HT1080 (cell line): ENCODE results near the gene ACAD8. TPM values are rescaled to one million over a fixed set of nuclear protein-coding genes. Genes with fewer than 3 reads are reported as not detected.

Experiments
- DNase-seq: peaks from one replicate; pipeline ENCODE4 v3.0.0-alpha.2; 2015; ENCODE audit warnings: low read depth
- total RNA-seq: library from RNA; depleted of rRNA; stranded (reverse); fragments of >200 nt; shearing (Covaris generic); gene quantifications from 2 replicates; pipeline ENCODE4 v1.2.3, GENCODE V29; 2014; rRNA removed

The ACAD8 gene
- total RNA-seq, 1 experiment from 2014 or later = 19.6 TPM

- DNase-seq = no peak
Observed at GRCh38 chr11:134289789-134290188, 36.4 kb downstream of the ACAD8 start.

DNA sequence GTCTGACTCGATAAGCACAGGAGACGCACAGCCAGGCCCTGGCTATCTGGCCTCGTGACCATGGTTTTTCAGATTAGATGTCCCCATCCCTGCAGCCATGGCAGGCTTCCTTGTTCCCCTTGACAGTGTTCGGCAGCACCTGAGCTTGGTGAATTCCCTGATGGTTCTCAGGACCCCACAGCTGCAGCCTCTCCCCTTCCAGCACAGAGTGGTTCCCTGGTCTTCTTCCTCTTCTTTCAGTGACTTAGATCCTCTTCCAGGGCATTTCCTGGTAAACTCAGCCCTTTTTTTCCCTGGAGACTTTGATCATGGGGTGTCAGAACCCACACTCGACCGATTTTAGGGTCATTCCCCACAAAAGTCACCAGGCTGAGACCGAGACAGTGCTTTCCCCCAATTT lies 37.3 kb downstream of the ACAD8 start:
- DNase-seq = no peak

DNA sequence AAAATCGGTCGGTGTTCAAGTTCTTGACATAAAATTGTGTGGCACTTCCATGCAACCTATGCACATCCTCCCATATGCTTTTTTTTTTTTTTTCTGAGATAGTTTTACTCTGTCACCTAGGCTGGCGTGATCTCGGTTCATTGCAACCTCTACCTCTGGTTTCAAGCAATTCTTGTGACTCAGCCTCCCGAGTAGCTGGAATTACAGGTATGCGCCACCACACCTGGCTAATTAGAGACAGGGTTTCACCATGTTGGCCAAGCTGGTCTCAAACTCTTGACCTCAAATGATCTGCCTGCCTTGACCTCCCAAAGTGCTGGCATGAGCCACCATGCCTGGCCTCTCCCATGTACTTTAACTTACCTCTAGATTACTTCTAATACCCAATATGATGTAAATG lies 37.8 kb downstream of the ACAD8 start:
- no peak for DNase-seq

DNA sequence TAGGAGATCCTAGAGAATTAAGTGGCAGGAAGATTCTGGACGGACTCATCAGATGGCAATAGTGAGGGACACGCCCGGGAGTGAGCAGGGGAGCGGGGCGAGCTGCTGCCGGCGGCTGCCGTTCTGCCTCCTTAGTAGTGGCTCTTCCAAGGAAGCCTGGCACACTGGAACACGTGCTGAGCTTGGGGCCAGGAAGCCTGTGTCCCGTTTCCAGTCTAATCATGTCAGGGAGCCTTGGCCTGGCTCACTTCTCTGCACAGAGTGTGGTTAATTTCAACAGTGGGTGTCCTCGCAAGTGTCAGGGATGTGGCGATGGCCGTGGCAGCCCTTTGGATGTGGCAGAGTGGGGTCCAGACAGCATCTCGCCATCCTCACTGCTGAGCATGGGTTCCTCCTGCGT lies 39.3 kb downstream of the ACAD8 start:
- DNase-seq = no peak

DNA sequence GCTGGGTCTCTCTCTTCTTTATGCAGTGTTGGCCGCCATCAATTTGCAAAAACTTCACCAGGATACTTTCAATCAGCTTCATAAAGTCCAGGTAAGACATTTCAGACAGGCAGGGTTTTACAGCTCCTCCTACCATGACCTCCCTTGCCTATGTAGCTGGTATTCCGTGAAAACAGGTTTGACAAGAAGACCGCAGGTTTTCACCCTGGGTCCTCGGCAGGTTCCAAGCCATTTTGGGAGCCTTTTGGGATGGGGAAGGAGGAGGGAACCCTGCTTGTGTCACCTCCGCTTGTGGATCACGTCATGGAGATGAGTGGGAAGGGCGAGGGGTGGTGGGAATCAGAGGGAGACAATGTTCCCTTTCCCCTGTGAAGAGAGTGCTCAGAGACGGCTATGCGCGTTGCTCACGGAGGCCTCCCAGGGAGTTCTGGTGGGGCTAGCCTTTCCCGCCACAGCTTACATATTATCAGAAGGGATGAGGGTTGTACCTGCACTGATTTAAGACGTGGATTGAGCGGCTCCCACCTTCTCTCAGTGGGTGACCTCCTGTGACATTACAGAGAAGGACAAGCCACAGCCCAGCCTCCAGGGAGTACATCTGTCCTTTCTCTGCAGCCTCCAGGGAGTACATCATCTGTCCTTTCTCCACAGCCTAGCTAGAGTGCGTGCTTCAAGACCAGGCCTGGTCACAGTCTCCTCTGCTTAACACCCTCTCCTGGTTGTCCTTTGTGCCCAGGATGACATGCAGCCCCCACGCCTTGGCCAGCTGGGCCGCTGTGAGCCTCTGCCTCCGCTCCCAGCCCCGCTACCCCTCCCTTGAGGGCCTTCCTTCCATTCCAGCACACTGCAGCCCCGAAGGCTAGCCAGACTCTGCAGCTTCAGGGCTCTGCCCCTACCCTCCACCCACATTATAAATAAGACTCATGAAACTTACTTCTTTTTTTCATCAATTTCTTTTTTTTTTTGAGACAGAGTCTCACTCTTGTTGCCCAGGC lies 40.0 kb downstream of the ACAD8 start:
- DNase-seq = no peak

DNA sequence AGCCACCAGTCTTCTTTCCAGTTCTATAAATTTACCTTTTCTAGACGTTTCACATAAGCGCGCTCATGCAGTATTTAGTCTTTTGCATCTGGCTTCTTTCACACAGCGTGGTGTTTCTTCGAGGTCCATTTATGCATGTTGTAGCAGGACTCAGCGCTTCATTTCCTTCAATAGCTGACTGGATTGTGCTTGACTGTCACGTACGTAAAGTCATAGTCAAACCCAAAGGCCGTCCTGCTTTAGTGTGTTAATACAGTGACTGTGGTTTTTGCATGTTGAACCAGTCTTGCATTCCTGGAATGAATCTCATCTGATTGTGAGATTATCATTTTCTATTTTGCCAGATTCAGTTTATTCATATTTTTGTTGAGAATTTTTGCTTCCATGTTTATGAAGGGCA lies 41.3 kb downstream of the ACAD8 start:
- no peak for DNase-seq

DNA sequence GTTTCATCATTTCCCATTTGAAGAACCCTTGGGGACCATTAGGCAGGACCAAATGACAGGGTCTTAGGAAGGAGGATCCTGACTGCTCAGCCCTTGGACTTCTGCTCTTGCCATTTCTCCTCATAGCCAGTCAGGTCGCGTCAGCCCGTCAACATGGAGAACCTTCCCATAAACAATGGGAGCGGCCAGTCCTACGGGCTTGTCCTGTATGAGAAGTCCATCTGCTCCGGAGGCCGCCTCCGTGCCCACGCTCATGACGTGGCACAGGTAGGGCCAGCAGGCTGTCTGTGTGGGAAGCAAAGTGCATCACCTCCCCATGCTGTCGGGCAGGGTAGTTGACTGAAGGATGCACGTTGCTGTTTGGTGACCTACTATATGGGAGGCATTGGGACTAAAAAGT lies 58.9 kb downstream of the ACAD8 start:
- no peak for DNase-seq

- DNase-seq = no peak
Observed at GRCh38 chr11:134312807-134313206, 59.4 kb downstream of the ACAD8 start.

- DNase-seq = no peak
Observed at GRCh38 chr11:134313379-134313778, 60.0 kb downstream of the ACAD8 start.

DNA sequence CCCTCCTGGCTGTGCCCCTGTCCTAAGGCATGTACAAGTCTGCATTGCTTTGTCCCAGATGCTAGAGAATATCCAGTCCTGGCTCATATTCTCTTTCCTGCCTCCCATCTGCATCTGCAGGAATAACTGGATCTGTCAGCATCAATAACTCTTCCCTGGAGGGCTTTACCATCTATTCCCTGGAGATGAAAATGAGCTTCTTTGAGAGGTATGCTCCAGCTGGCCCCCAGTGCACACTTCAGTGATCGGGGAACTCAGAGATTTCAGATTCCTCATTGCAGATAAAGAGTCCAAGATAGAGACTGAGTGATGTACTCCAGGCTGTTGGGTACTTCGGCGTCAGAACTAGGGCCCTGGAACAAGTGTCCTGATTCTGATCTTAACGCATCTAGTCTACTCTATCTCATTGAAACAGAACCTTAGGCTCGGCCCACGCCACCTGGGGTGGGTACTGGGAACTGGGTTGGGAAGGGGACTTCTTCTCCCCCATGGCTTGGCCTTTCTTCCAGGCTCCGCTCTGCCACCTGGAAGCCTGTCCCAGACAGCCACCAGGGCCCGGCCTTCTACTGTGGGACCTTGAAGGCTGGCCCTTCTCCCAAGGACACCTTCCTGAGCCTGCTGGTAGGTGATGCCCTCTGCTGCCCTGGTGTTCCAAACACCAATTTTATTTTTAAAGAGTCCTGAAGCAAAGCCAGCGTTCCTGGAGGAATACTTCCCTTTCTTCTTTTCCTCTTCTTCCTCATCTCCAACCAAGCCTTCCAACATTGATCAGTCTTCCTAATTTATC lies 60.6 kb downstream of the ACAD8 start:
- no peak for DNase-seq

Other genes with a start within 250 kb of the ACAD8 start
- gene JAM3, start 184.5 kb upstream of the ACAD8 start, total RNA-seq = 41.2 and 49.5 TPM in 2 replicates
- 44.4 and 51.3 TPM in 2 replicates for gene NCAPD3, start 29.6 kb upstream of the ACAD8 start, total RNA-seq
- 34.0 and 39.1 TPM in 2 replicates for gene VPS26B, start 28.9 kb upstream of the ACAD8 start, total RNA-seq
- gene THYN1, start 216 bp upstream of the ACAD8 start, total RNA-seq = 63.1 and 71.2 TPM in 2 replicates
- 0.03 and 0.10 TPM in 2 replicates for gene GLB1L3, start 22.8 kb downstream of the ACAD8 start, total RNA-seq
- gene GLB1L2, start 78.4 kb downstream of the ACAD8 start, total RNA-seq = under 0.01 and 0.34 TPM in 2 replicates
- 0.23 and 0.45 TPM in 2 replicates for gene B3GAT1, start 158.7 kb downstream of the ACAD8 start, total RNA-seq